Caki2 (cell line): ENCODE results near the gene TNFSF9. TPM values are rescaled to one million over a fixed set of nuclear protein-coding genes. Genes with fewer than 3 reads are reported as not detected.
"Not testable (repeated sequence)": the region's sequence is repeated elsewhere in the genome, so short reads cannot be mapped to it uniquely, and the experiment has no call there.

Source experiments
- DNase-seq: peaks from one replicate; pipeline ENCODE4 v3.0.0-alpha.2; 2015; ENCODE audit warnings: low read depth
- in situ Hi-C: cut with HindIII; loops from 2 replicates; pipeline ENCODE4 v1.10.0; 2016; ENCODE audit warnings: low sequenced_read_pairs, low pct_unique_long_range_greater_than_20kb, mixed read lengths
- total RNA-seq: library from RNA; depleted of rRNA; stranded (reverse); fragments of >200 nt; shearing (Covaris generic); gene quantifications from 2 replicates; pipeline ENCODE4 v1.2.3, GENCODE V29; 2014; ENCODE audit warnings: low replicate concordance

TNFSF9 gene
- total RNA-seq, 1 experiment from 2014 or later: 119 TPM

GRCh38 chr19:6501740-6502648 lies 28.8 kb upstream of the TNFSF9 start, which contains the start of gene TUBB4A:
Gene TUBB4A, minus strand, starts transcription at chr19:6502309. Its CDS starts 97 bp downstream, at chr19:6502212.
- DNase-seq: no peak
- in situ Hi-C loops: no loop called here

GRCh38 chr19:6503407-6504201 lies 27.2 kb upstream of the TNFSF9 start:
- no peak for DNase-seq
- in situ Hi-C loops: no loop called here

- DNase-seq, in situ Hi-C loops: not testable (repeated sequence)
These were observed 22.6 kb upstream of the TNFSF9 start for GRCh38 chr19:6508028-6508771.

- in situ Hi-C loops: no loop called here
- DNase-seq: no peak
These were observed 21.5 kb upstream of the TNFSF9 start for GRCh38 chr19:6509118-6509971.

GRCh38 chr19:6510618-6511017 lies 20.2 kb upstream of the TNFSF9 start:
- in situ Hi-C loops: no loop called here
- DNase-seq: no peak

- in situ Hi-C loops: no loop called here
- DNase-seq: no peak
These were observed 16.7 kb upstream of the TNFSF9 start for GRCh38 chr19:6514089-6514488.

GRCh38 chr19:6514926-6515544 lies 15.8 kb upstream of the TNFSF9 start:
- in situ Hi-C loops: no loop called here
- no peak for DNase-seq

GRCh38 chr19:6516018-6516658 lies 14.7 kb upstream of the TNFSF9 start:
- in situ Hi-C loops: no loop called here

GRCh38 chr19:6516659-6517291 lies 14.1 kb upstream of the TNFSF9 start:
- DNase-seq: peak; percentile 80
- in situ Hi-C loops: no loop called here

More at GRCh38 chr19:6516018-6516658, 14.7 kb upstream of the TNFSF9 start:
- DNase-seq: peak; percentile 96

GRCh38 chr19:6518145-6518911 lies 12.5 kb upstream of the TNFSF9 start:
- no peak for DNase-seq
- in situ Hi-C loops: no loop called here

GRCh38 chr19:6519289-6519688 lies 11.5 kb upstream of the TNFSF9 start:
- in situ Hi-C loops: no loop called here
- peak; percentile 76 for DNase-seq

GRCh38 chr19:6521718-6522646 lies 8.8 kb upstream of the TNFSF9 start:
- DNase-seq: peak; percentile 89
- in situ Hi-C loops: no loop called here

GRCh38 chr19:6522712-6523111 lies 8.1 kb upstream of the TNFSF9 start:
- DNase-seq: no peak
- in situ Hi-C loops: no loop called here

GRCh38 chr19:6524311-6524710 lies 6.5 kb upstream of the TNFSF9 start:
- DNase-seq: no peak
- in situ Hi-C loops: no loop called here
